UCSD-AML1 (cell line): ENCODE results near the gene CBFA2T3.

ENCODE experiments used
- DNase-seq: peaks from one replicate; lab custom pipeline; 2025; ENCODE audit not compliant: unreplicated experiment; lab: John Stamatoyannopoulos, UW

Gene CBFA2T3

GRCh38 chr16:88999457-89000206 lies 22.6 kb upstream of the CBFA2T3 start:
- DNase-seq = no peak

DNA sequence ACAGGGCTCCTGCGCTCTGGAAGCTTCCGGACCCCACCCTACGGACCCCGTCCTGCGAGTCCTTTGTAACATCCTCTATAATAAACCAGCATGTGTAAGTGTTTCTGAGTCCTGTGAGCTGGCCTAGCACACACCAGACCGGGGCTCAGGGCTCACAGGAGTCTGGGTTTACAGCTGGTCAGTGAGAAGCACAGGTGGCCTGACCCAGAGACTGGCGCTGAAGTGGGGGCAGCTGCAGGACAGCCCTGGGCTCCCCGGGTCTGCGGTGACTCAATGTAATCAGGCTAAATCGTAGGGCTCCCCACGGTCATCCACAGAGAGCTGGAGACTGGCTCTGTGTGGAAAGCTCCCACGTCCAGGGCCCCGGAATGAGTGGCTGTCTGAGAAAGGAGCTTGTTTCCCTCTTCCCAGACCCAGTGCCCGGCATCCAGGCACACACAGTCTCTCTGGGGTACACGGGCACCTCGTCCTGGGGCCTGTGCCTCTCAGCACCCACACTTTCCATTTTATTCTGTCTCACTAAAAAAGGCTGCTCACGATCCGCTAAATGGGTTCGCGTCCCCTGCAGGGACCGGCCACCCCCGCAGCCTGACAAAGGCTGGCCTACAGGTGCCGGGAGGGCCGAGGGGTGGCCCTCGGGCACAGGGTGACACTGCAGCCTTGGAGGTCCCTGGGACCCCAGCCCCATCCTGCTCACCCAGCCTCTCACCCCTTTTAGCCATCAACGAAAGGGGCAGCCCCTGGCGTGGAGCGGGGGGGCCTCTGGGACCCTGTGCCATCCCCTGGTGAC lies 18.9 kb upstream of the CBFA2T3 start:
- no peak for DNase-seq

- no peak for DNase-seq
These were observed 18.2 kb upstream of the CBFA2T3 start for GRCh38 chr16:88995194-88995593.

DNA sequence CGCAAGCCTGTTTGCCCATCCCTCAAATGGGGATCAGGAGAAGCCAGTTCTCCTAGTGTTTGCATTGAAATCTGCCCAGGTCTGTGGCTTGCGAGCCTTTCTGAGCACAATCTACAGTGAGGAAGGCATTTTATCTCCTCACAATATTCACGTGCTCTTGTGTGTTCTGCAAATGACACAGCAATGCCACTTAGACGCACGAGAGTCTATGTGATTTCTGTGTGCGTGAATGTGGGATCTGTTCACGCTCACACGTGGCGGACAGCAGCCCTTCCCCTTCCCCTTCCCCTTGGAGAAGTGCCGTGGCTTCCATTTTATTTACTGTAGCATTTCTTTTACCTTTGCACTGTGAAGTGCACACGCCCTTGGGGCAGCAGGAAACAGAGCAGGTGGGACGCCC lies 17.7 kb upstream of the CBFA2T3 start:
- no peak for DNase-seq

DNA sequence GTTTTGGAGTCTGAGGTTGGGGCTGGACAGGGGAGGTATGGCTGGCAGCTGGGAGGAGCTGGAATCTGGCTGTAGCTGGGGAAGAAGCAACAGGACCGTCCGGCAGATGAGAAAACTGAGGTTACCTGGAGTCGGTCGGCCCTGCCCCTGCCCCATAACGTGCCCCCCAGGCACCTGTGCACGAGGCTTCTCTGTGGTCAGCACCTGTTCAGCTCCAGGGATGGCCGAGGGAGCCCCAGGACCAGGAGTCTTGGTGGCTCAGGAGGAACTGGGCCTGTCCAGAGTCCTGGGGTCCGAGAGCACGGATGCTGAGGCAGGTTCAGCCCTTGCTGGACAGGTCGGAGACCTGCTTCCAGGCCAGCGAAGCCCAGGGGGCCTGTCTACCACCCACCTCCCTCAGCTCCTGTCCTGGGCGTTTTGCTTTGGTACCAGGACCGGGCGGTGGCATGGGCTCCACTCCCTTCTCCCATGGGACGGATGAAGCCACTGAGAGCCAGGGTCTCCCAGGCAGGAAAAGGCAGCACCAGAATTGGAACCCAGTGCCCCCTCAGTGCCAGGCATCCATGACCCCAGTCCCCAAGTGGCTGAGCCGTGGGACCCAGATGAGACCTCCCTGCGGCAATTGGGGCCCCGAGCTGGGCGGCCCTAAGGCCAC lies 17.1 kb upstream of the CBFA2T3 start:
- no peak for DNase-seq

- peak; percentile 64 for DNase-seq
These were observed 16.3 kb upstream of the CBFA2T3 start for GRCh38 chr16:88993166-88993761.

GRCh38 chr16:88992351-88993165 lies 15.6 kb upstream of the CBFA2T3 start:
- DNase-seq = peak; percentile 45

DNA sequence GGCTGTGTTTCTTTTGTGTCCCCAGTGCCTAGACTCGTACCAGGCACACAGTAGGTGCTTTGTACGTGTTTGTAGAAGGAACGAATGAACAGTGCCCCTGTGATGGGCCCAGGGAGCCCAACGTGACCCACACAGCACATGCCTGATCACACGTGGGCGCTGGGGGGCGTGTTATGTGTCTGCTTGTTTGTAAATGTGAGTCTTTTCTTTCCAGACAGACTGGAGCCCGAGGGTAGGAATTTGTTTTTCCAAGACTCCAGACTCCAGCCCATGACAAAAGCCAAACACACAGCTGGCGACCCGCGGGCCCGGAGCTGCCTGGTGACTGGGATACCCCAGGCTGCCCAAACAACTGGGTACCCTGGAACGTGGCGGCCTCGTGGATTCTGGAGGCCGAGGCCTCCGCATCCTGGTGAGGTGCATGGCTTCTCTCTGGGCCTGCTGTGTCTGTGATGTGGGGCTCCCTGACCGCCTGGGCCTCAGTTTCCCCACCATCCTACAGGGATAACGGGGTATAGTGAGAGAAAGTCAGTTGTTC lies 14.9 kb upstream of the CBFA2T3 start:
- DNase-seq = no peak

DNA sequence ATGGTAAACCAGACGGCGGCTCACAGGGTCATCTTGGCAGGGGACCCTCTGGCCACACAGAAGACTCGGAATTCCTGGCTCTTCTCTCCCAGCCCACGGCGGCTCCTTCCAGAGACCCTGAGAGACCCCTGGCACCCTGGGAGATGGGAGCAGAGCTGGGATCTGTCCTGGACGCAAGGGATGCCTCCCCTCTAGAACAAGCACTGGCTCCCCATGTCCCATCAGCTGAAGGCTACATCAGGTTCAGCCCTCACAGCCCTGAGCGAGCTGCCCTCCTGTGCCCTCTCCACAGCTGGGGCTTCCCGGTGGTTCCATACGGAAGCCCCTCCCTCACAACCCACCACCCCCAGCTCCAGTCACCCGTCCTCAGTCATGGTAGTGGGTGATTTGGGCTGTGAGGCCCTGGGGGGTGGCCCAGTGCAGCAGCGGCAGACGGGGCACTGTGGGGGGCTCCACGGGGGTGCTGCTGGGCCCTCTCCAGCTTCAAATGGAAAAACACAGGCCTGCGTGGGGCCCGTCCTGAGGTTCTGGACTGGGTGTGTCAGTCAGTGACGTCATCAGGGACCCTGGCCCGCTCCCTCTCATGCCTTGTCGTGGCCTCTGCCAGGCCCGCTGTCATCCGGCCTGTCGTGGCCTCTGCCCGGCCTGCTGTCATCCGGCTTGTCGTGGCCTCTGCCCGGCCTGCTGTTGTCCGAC lies 13.0 kb upstream of the CBFA2T3 start:
- DNase-seq = no peak

DNA sequence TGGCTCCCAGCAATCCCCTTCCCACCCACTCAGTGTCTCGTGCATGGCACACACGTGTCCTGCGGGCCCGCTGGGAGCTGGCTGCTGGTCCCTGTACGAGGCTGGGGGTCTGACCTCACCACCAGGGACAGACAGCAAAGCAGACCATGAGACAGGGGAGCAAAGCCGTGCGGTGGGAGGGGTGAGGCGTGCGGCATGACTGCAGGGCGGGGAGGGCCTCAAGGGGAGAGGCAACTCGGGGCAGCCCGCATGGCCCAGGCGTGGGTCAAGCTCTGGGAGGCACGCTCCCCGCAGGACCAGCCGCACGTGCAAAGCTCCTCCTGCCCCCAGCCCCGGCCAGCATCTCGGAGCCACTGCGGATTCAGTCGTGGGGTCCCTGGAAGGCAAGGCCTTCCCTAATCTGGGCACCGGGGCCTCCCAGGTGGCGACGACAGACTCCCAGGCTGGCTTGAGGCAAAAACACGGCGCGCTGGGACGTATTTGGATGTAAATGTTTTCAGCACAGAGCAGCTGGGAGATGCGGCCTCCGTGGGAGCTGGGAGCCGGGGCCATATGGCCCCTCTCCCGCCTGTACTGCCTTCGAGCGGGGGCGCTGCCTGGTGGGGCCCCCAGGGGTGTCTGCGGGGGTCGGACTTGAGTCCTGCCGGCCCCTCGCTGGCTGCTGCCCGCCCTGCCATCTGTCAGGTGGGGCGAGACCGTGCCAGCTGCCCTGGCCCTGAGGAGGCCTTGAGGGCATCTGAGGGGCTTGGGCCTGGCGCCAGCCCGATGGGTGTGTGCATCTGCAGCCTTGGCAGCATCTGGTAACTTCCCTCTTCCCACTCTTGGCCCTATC lies 12.2 kb upstream of the CBFA2T3 start:
- DNase-seq = no peak

GRCh38 chr16:88985521-88985920 lies 8.5 kb upstream of the CBFA2T3 start:
- no peak for DNase-seq

DNA sequence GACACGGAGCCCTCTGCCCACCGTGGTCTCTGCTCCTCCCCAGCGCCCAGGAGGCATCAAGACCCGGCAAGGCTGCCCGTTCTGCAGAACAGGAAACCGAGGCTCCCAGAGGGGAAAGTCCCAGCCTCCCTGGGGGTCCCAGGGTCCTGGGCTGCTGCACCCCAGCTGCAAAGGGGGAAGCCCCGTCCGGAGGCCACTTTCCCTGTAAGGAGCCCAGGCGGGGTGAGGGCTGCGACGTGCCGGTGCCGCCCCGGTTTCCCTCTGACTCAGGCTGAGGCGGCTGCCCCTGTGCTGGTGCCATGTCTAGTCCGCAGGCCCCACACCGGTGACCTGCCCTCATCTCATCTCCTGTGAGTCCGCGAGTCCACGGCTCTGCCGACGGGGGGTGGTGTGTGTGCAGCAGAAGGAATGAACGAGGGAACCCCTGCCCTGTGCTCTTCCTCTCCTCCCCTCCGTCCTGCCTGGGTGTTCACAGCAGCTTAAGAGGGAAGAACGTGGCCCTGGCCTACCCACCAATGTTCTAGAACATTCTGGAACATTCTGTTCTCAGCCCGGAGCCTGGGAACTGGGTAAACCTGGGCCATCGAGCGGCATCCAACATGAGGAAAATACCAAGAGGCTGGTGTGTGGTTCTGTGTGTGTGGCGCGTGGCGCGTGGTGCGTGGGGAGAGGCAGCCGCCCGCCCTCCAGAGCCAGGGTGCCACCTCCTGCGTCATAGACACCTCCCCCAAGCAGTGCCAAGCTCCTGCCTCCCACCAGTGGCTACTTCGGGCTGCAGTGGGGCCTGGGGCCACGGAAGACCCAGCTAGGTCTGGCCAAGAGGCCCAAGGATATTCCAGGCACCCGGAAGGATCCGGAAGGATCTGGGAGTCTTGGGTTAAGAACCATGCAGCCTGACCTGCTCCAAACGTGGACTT lies 7.0 kb upstream of the CBFA2T3 start:
- no peak for DNase-seq

GRCh38 chr16:88983165-88983564 lies 6.2 kb upstream of the CBFA2T3 start:
- DNase-seq = no peak

DNA sequence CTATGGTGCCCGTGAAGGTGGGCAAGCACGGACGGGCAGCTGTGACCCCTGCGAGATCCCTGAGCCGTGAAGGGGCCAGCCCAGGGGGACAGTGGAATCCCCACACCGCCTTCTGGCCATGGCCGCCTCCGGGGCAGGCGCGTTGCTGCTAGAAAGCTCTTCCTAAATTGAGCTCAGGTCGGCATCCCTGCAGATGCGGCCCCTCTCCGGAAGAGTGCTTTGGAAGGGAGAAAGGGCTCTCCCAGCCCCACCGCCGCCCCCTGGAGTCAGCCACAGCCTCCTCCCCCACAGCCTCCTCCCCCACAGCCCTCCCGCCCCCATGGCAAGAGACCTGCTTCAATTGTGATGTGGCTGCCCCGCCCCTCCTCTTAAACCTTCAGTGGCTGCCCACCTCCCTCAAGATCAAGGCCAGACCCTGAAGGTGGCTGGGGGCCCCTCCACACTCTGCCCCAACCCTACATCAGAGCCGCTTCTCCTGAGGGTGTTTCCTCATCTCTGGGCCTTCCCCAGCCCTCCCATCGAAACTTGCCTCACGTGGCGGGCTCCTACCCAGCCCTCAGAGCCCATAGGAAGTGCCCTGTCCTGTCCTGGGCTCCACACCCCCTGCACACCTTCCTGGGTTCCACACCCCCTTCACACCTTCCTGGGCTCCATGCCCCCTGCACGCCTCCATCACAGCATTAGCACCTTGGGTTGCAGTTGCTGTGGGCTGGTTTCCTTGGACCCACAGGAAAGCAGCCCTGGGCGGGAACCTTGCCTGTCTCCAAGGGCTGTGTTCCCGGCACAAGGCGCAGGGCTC lies 5.5 kb upstream of the CBFA2T3 start:
- DNase-seq = no peak

DNA sequence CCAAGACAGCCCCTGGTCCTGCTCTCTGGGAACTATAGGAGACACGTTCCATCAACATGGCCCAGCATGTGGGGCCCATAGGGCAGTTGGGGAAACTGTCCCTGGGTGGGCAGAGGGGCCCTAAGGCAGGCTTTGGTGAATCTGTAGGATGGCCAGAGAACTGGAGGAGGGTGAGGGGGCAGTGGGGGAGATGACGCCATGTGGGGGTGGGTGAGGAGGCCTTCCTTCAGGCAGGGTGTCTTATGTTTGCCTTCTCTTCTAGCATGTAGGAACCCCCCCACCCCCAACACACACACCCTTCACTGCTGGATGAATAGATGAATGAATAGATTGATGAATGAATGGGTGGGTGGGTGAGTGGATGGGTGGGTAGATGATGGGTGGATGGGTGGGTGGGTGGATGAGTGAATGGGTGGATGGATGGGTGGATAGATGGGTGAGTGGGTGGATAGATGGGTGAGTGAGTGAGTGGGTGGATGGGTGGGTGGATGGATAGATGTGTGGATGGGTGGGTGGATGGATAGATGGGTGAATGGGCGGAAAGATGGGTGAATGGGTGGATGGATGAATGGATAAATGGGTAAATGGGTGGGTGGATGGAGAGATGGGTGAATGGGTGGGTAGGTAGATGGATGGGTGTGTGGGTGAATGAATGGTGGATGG lies 2.5 kb upstream of the CBFA2T3 start:
- no peak for DNase-seq

DNA sequence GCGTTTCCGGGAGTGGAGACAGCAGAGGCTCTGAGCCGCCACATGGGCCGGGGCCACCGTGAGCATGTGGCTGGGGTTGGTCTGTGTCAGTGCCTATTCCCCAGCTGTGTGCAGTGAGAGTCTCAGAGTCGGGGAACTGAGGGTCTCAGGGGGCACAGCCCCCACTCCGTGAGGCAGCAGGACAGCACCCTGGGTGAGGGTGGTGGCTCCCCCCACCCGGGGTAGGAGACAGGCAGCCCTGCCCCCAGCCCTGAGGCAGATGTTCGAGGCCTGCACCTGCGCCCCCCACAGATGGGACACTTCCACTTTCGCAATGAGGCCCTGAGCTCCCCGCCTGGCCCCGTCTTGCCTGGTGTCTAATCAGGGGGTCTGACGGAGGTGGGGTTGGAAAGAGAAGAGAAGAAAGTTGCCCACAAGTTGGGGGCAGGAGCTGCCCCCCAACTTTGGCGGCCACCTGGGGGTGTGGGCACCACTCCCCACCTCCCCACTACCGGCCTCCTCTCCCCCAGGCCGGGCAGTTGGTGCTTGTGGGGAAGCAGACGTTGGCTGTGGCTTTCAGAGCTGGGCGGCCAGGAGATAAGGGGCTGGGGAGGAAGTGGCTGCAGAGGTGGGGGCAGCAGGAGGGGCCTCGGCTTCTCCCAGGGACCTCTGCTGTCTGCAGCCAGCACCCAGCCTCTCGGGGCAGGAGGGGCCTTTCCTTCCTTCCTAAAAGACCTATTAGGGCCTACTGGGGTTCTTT lies 1.8 kb upstream of the CBFA2T3 start:
- DNase-seq = peak; percentile 88
